Spleen (tissue), 7 donors: ENCODE measurements around the gene TTC5.

ENCODE experiments used
- CTCF ChIP-seq, 11 experiments: fragments of 200-600 bp in 7 of 11; fragments of 450-650 bp in 4 of 11; sonication (generic) in 4 of 11; IDR thresholded peaks in 8 of 11; conservative IDR thresholded peaks in 3 of 11; 1 replicate in 7 of 11; 2 replicates in 4 of 11; pipeline versions ENCODE4 v1.4.0 to v1.8.0; 2016 to 2021; ENCODE audit warnings: antibody characterized with exemption in 11 of 11, inconsistent platforms in 4 of 11, mild to moderate bottlenecking in 1 of 11
- POLR2AphosphoS5 ChIP-seq, 3 donors: sonication (generic); formaldehyde crosslinking; IDR thresholded peaks; one replicate each; pipeline ENCODE4 v1.5.1; 2017; ENCODE audit warnings: antibody characterized with exemption in 3 of 3
- donor health status: DM: no; HTN: no; CAD: no; lungs with moderate emphysema.
- donor health status: DM: no; HTN: no; CAD: no.
- donor health status: DM: no; HTN: no; CAD: no.

- no peak for TF ChIP-seq CTCF (IDR thresholded peaks at IDR 0.05 in 8 of 11, conservative IDR thresholded peaks at IDR 0.05 in 3 of 11)
- no peak for TF ChIP-seq POLR2AphosphoS5 (IDR thresholded peaks at IDR 0.05)
These were observed 12.0 kb upstream of the TTC5 start for GRCh38 chr14:20317720-20318119.
